ENCODE results near the gene FUT8.

FUT8 gene

DNA sequence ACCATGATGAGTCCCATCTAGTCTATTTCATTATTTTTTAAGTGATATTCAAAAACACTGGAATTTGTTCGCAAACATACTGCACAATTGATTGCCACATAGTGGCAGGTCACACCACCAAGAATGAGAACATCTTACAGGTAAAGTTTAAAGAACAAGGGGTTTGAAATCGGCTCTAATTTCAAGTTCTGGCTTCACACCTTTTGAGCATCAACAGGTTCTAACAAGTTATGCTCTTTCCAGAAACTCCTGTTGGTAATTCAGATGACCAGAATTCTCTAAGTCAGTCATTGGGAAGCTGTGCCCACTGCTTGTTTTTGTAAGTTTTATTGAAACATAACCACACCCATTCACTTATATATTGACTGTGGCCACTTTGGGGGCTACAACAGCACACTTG is 336.3 kb downstream of the FUT8 start:
- no peak for DNase-seq (ENCODE audit: low read depth, low spot score)
- Histone ChIP-seq H3K36me3 (ENCODE audit: insufficient read depth, insufficient read length, low read length) (no peaks in the 10 kb centered on the region), H3K9me3 (ENCODE audit: insufficient read depth, low read length) (no peaks in the 10 kb centered on the region), H3K4me3 (ENCODE audit: insufficient read length, low read depth) (no peak overlapping the region), H3K27me3 (ENCODE audit: insufficient read depth, insufficient read length) (no peaks in the 10 kb centered on the region), H3K9ac (ENCODE audit: insufficient read length, low read depth) (no peak overlapping the region), H3K4me1 (ENCODE audit: insufficient read depth, insufficient read length) (no peaks in the 10 kb centered on the region)
- TF ChIP-seq YY1 (IDR thresholded peaks at IDR 0.05; ENCODE audit: insufficient read depth, insufficient read length) = no peak
- TF ChIP-seq SUZ12 (IDR thresholded peaks at IDR 0.05; ENCODE audit: extremely low read depth, insufficient read depth, insufficient read length) = no peak
- TF ChIP-seq ZNF274 (IDR thresholded peaks at IDR 0.05; ENCODE audit: low read depth, low read length) = no peak

DNA sequence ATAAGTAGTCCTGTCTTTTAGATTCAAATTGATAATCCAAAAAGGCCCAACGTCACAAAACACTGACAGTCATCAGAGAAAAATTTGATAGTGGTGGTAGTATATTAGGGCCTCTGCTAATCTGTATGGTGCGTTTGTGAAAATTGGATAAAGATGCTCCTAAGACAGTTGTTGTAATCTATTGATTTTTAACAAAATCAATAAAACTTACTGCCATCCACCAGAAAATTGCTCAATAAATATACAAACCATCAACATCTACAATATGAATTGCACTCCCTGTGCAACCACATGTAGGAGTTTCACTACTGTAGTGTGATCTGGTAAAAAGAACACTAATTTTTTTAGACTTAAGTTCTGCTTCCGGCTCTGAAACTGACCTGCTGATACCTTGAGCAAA is 336.8 kb downstream of the FUT8 start:
- no peak for TF ChIP-seq SUZ12 (IDR thresholded peaks at IDR 0.05; ENCODE audit: extremely low read depth, insufficient read depth, insufficient read length)
- TF ChIP-seq ZNF274 (IDR thresholded peaks at IDR 0.05; ENCODE audit: low read depth, low read length) = no peak
- TF ChIP-seq YY1 (IDR thresholded peaks at IDR 0.05; ENCODE audit: insufficient read depth, insufficient read length) = no peak
- H3K36me3 ChIP-seq (ENCODE audit: insufficient read depth, insufficient read length, low read length) = no peaks in the 10 kb centered on the region
- H3K9me3 ChIP-seq (ENCODE audit: insufficient read depth, low read length) = no peaks in the 10 kb centered on the region
- no peak overlapping the region for H3K9ac ChIP-seq (ENCODE audit: insufficient read length, low read depth)
- H3K4me3 ChIP-seq (ENCODE audit: insufficient read length, low read depth) = no peak overlapping the region
- no peaks in the 10 kb centered on the region for H3K27me3 ChIP-seq (ENCODE audit: insufficient read depth, insufficient read length)
- DNase-seq (ENCODE audit: low read depth, low spot score) = no peak
- no peaks in the 10 kb centered on the region for H3K4me1 ChIP-seq (ENCODE audit: insufficient read depth, insufficient read length)

DNA sequence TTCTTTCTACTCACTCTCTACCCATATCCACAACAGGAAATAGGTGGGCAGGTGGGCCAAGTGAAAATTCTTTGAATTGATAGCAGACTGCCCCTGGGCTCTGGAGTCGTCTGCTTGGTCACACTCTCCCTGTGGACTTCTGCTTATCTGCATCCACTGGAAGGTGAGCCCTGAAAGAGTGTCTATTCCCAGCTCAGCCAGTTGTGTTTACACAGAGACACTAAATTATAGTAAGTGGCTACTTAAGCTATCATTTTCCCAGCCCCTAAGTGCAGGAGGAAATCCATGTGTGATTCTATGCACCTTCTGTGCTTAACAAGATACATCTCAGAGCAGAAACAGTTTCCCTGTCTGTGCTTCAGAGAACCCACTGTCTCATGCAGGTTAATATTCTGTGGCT is 338.4 kb downstream of the FUT8 start:
- Histone ChIP-seq H3K4me3 (ENCODE audit: insufficient read length, low read depth) (no peak overlapping the region), H3K4me1 (ENCODE audit: insufficient read depth, insufficient read length) (peaks cover 3% of the 10 kb centered on the region), H3K9ac (ENCODE audit: insufficient read length, low read depth) (no peak overlapping the region), H3K27me3 (ENCODE audit: insufficient read depth, insufficient read length) (no peaks in the 10 kb centered on the region), H3K9me3 (ENCODE audit: insufficient read depth, low read length) (no peaks in the 10 kb centered on the region), H3K36me3 (ENCODE audit: insufficient read depth, insufficient read length, low read length) (no peaks in the 10 kb centered on the region)
- no peak for TF ChIP-seq ZNF274 (IDR thresholded peaks at IDR 0.05; ENCODE audit: low read depth, low read length)
- TF ChIP-seq SUZ12 (IDR thresholded peaks at IDR 0.05; ENCODE audit: extremely low read depth, insufficient read depth, insufficient read length) = no peak
- no peak for TF ChIP-seq YY1 (IDR thresholded peaks at IDR 0.05; ENCODE audit: insufficient read depth, insufficient read length)
- no peak for DNase-seq (ENCODE audit: low read depth, low spot score)

DNA sequence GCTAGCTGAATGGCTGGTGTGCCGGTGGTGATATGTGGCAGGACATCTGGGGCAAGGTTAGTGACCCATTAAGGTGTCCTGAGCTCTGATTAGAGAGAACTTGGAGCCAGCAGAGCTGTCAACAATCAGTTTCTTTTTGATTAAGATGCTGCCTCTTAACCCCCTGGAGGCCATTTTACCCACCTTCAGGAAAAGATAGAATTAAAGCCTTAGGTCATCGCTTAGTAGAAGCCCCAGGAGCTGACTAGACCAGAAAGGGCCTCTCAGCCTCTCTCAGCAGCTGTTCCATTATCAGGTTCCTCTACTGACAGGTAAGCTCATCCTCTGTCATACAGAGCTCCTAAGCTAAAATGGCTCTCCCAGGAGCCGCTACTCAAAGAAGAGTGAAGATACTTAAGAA is 339.0 kb downstream of the FUT8 start:
- no peak overlapping the region for H3K4me3 ChIP-seq (ENCODE audit: insufficient read length, low read depth)
- no peak for DNase-seq (ENCODE audit: low read depth, low spot score)
- TF ChIP-seq YY1 (IDR thresholded peaks at IDR 0.05; ENCODE audit: insufficient read depth, insufficient read length) (no peak), ZNF274 (IDR thresholded peaks at IDR 0.05; ENCODE audit: low read depth, low read length) (no peak), SUZ12 (IDR thresholded peaks at IDR 0.05; ENCODE audit: extremely low read depth, insufficient read depth, insufficient read length) (no peak)
- no peaks in the 10 kb centered on the region for H3K36me3 ChIP-seq (ENCODE audit: insufficient read depth, insufficient read length, low read length)
- H3K9me3 ChIP-seq (ENCODE audit: insufficient read depth, low read length) = no peaks in the 10 kb centered on the region
- H3K9ac ChIP-seq (ENCODE audit: insufficient read length, low read depth) = no peak overlapping the region
- H3K4me1 ChIP-seq (ENCODE audit: insufficient read depth, insufficient read length) = peaks cover 3% of the 10 kb centered on the region
- H3K27me3 ChIP-seq (ENCODE audit: insufficient read depth, insufficient read length) = no peaks in the 10 kb centered on the region

DNA sequence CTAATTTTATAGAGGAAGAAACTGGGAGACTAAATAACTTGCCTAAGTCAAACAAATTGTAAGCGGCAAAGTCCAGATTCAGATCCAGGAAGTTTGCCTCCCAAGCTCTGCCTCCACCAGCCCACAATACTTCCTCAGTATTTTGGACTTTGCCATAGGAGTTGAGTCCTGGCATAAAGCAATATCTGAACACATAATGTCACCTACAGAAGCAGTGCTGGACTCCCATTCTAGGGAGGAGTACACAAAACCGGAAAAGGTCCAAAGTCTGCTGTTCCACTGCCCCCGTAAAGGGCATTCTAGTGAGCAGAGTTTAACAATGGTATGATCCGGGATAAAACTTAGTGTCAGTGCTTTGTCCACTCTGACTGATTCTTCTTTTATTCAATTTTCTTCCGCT is 340.5 kb downstream of the FUT8 start:
- DNase-seq (ENCODE audit: low read depth, low spot score) = no peak
- Histone ChIP-seq H3K4me3 (ENCODE audit: insufficient read length, low read depth) (no peak overlapping the region), H3K4me1 (ENCODE audit: insufficient read depth, insufficient read length) (peaks cover 3% of the 10 kb centered on the region), H3K36me3 (ENCODE audit: insufficient read depth, insufficient read length, low read length) (no peaks in the 10 kb centered on the region), H3K9me3 (ENCODE audit: insufficient read depth, low read length) (no peaks in the 10 kb centered on the region), H3K9ac (ENCODE audit: insufficient read length, low read depth) (no peak overlapping the region), H3K27me3 (ENCODE audit: insufficient read depth, insufficient read length) (no peaks in the 10 kb centered on the region)
- TF ChIP-seq SUZ12 (IDR thresholded peaks at IDR 0.05; ENCODE audit: extremely low read depth, insufficient read depth, insufficient read length) (no peak), ZNF274 (IDR thresholded peaks at IDR 0.05; ENCODE audit: low read depth, low read length) (no peak), YY1 (IDR thresholded peaks at IDR 0.05; ENCODE audit: insufficient read depth, insufficient read length) (no peak)

DNA sequence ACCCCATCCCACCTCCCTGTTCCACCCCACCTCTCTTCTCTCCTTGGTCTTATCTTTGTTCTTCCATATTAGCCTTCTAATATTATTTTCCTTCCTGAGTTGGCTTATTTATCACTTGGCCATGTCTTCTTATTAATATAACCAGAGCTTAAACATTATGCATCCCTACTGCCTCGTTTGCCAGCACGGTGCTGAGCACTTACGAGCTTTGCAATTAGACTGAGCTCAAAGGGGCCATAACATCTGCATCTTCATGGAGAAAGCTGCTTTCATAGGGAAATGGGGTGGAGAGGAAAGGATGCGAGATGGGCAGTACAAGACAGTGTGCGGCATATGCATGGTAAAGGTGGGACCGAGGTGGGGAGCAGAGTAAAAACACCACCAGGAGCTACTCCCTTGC is 342.8 kb downstream of the FUT8 start:
- Histone ChIP-seq H3K9ac (ENCODE audit: insufficient read length, low read depth) (no peak overlapping the region), H3K36me3 (ENCODE audit: insufficient read depth, insufficient read length, low read length) (no peaks in the 10 kb centered on the region), H3K4me1 (ENCODE audit: insufficient read depth, insufficient read length) (peaks cover 3% of the 10 kb centered on the region), H3K4me3 (ENCODE audit: insufficient read length, low read depth) (no peak overlapping the region), H3K9me3 (ENCODE audit: insufficient read depth, low read length) (no peaks in the 10 kb centered on the region), H3K27me3 (ENCODE audit: insufficient read depth, insufficient read length) (no peaks in the 10 kb centered on the region)
- TF ChIP-seq YY1 (IDR thresholded peaks at IDR 0.05; ENCODE audit: insufficient read depth, insufficient read length) (no peak), ZNF274 (IDR thresholded peaks at IDR 0.05; ENCODE audit: low read depth, low read length) (no peak), SUZ12 (IDR thresholded peaks at IDR 0.05; ENCODE audit: extremely low read depth, insufficient read depth, insufficient read length) (no peak)
- DNase-seq (ENCODE audit: low read depth, low spot score) = no peak

DNA sequence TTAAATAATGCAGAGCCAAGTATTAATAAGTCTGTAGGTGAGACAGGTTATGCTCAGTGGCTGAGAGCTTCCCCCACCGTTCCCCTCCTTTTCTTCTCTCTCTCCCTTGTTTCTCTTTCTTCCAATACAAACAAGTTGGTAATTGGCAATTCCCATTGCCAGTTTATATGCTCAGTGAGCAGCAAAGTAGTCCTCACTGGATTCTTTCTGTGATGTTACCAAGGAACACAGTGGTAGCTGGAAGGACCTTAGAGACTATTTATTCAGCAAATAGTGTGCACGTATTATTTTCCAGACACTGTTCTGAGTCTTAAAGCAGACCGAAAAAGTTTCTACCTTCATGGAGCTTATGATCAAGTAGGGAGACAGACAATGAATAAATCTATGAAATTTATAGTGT is 344.4 kb downstream of the FUT8 start:
- H3K4me3 ChIP-seq (ENCODE audit: insufficient read length, low read depth) = no peak overlapping the region
- TF ChIP-seq SUZ12 (IDR thresholded peaks at IDR 0.05; ENCODE audit: extremely low read depth, insufficient read depth, insufficient read length) (no peak), YY1 (IDR thresholded peaks at IDR 0.05; ENCODE audit: insufficient read depth, insufficient read length) (no peak), ZNF274 (IDR thresholded peaks at IDR 0.05; ENCODE audit: low read depth, low read length) (no peak)
- no peak overlapping the region for H3K9ac ChIP-seq (ENCODE audit: insufficient read length, low read depth)
- H3K9me3 ChIP-seq (ENCODE audit: insufficient read depth, low read length) = no peaks in the 10 kb centered on the region
- H3K36me3 ChIP-seq (ENCODE audit: insufficient read depth, insufficient read length, low read length) = no peaks in the 10 kb centered on the region
- no peaks in the 10 kb centered on the region for H3K27me3 ChIP-seq (ENCODE audit: insufficient read depth, insufficient read length)
- peaks cover 3% of the 10 kb centered on the region for H3K4me1 ChIP-seq (ENCODE audit: insufficient read depth, insufficient read length)
- DNase-seq (ENCODE audit: low read depth, low spot score) = no peak

DNA sequence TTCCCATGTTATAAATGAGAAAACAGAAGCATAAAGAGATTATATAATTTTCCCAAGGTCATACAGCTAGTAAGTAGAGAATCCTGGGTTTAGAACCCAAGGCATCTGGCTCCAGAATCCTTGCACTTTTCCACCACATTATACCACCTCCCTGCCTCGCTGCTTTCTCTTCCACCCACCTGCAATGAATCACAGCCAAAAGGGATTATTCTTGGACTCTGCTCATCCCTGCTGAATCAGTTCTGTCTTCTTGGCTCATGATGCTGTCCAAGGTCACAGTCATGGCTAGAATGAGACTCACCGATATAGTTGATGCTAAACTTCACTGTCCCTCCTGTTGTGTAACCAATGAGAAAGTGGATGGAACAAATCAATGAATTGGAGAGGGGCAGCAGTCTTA is 356.6 kb downstream of the FUT8 start:
- Histone ChIP-seq H3K4me1 (ENCODE audit: insufficient read depth, insufficient read length) (no peaks in the 10 kb centered on the region), H3K9ac (ENCODE audit: insufficient read length, low read depth) (no peak overlapping the region), H3K9me3 (ENCODE audit: insufficient read depth, low read length) (no peaks in the 10 kb centered on the region), H3K4me3 (ENCODE audit: insufficient read length, low read depth) (no peak overlapping the region), H3K27me3 (ENCODE audit: insufficient read depth, insufficient read length) (no peaks in the 10 kb centered on the region), H3K36me3 (ENCODE audit: insufficient read depth, insufficient read length, low read length) (no peaks in the 10 kb centered on the region)
- TF ChIP-seq SUZ12 (IDR thresholded peaks at IDR 0.05; ENCODE audit: extremely low read depth, insufficient read depth, insufficient read length) (no peak), ZNF274 (IDR thresholded peaks at IDR 0.05; ENCODE audit: low read depth, low read length) (no peak), YY1 (IDR thresholded peaks at IDR 0.05; ENCODE audit: insufficient read depth, insufficient read length) (no peak)
- no peak for DNase-seq (ENCODE audit: low read depth, low spot score)
